ENCODE results near the gene DOCK1.

The DOCK1 gene

DNA sequence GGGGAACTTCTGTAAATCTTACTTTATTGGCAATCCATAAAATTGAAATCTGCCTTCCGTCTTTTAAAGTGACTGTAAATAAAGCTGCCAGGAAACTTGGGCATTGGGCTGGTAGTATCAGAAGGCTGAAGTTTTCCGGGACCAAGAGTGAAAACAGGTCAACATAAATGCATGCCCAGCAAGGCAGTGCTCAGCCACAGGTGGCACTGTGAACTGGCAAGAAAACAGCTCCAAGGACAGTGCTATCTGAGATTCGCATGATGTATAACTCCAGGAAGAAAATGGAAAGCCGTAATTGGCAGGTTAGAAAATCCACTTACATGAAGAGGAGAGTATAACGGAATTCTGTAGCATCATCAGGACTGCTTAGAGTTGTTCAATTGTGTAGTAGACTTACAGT, 293.1 kb downstream of the DOCK1 start:
- H3F3A ChIP-seq (ENCODE audit: low read depth) = no peaks in the 10 kb centered on the region
- H3K9ac ChIP-seq (ENCODE audit: low read depth, low read length, poor library complexity, severe bottlenecking) = no peak overlapping the region
- no peaks in the 10 kb centered on the region for H3K4me1 ChIP-seq (ENCODE audit: insufficient read depth, low read length, poor library complexity, severe bottlenecking)
- no peaks in the 10 kb centered on the region for H3K79me2 ChIP-seq (ENCODE audit: insufficient read depth, low read length)
- H3K36me3 ChIP-seq (ENCODE audit: insufficient read depth, low read length) = no peaks in the 10 kb centered on the region
- no peak overlapping the region for H3K4me2 ChIP-seq (ENCODE audit: low read depth, low read length, poor library complexity, severe bottlenecking)
- no peaks in the 10 kb centered on the region for H3K9me2 ChIP-seq (replicated peaks; ENCODE audit: low read depth, low read length)
- no peak for TF ChIP-seq CTCF (conservative IDR thresholded peaks at IDR 0.05; ENCODE audit: low read length)
- no peak for TF ChIP-seq EZH2phosphoT487 (IDR thresholded peaks at IDR 0.05; ENCODE audit: borderline replicate concordance)
- H2AFZ ChIP-seq (ENCODE audit: low read length) = no peak overlapping the region
- no peaks in the 10 kb centered on the region for H3K27me3 ChIP-seq (ENCODE audit: insufficient read depth, low read length, poor library complexity, severe bottlenecking)
- H3K4me3 ChIP-seq (ENCODE audit: low read length, poor library complexity, severe bottlenecking) = no peak overlapping the region
- no peaks in the 10 kb centered on the region; the same call in 1 of the 2 replicates for H3K9me3 ChIP-seq (ENCODE audit: insufficient read depth, low read depth, low read length)
- H4K20me1 ChIP-seq (ENCODE audit: insufficient read depth, low read length, poor library complexity, severe bottlenecking) = no peaks in the 10 kb centered on the region

DNA sequence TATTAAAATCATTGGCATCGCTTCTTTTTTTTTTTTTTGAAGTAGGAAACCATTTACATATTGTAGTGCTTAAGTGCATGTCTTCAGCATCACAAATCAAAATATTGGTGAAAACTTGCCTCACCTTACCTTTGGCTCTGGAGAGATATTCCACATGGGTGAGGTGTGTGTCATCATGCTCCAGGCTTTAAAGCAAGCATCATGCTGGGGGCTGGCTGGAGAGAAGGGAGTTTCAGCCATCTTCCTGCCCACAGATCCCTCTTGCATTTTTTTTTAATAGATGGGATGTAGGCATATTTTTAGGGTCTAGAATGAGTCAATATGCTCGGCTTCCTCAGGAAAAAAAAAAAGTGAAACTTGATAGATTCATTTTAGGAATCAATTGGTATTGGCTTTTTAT, 293.5 kb downstream of the DOCK1 start:
- H3K27me3 ChIP-seq (ENCODE audit: insufficient read depth, low read length, poor library complexity, severe bottlenecking) = no peaks in the 10 kb centered on the region
- no peak for TF ChIP-seq CTCF (conservative IDR thresholded peaks at IDR 0.05; ENCODE audit: low read length)
- TF ChIP-seq EZH2phosphoT487 (IDR thresholded peaks at IDR 0.05; ENCODE audit: borderline replicate concordance) = no peak
- no peaks in the 10 kb centered on the region for H3K79me2 ChIP-seq (ENCODE audit: insufficient read depth, low read length)
- no peaks in the 10 kb centered on the region for H3F3A ChIP-seq (ENCODE audit: low read depth)
- H3K9ac ChIP-seq (ENCODE audit: low read depth, low read length, poor library complexity, severe bottlenecking) = no peak overlapping the region
- H3K36me3 ChIP-seq (ENCODE audit: insufficient read depth, low read length) = no peaks in the 10 kb centered on the region
- no peaks in the 10 kb centered on the region for H4K20me1 ChIP-seq (ENCODE audit: insufficient read depth, low read length, poor library complexity, severe bottlenecking)
- H3K4me1 ChIP-seq (ENCODE audit: insufficient read depth, low read length, poor library complexity, severe bottlenecking) = no peaks in the 10 kb centered on the region
- H3K4me3 ChIP-seq (ENCODE audit: low read length, poor library complexity, severe bottlenecking) = no peak overlapping the region
- H3K4me2 ChIP-seq (ENCODE audit: low read depth, low read length, poor library complexity, severe bottlenecking) = no peak overlapping the region
- H2AFZ ChIP-seq (ENCODE audit: low read length) = no peak overlapping the region
- no peaks in the 10 kb centered on the region for H3K9me2 ChIP-seq (replicated peaks; ENCODE audit: low read depth, low read length)
- no peaks in the 10 kb centered on the region; the same call in 1 of the 2 replicates for H3K9me3 ChIP-seq (ENCODE audit: insufficient read depth, low read depth, low read length)

- H3K4me1 ChIP-seq (ENCODE audit: insufficient read depth, low read length, poor library complexity, severe bottlenecking) = no peaks in the 10 kb centered on the region
- no peaks in the 10 kb centered on the region for H3F3A ChIP-seq (ENCODE audit: low read depth)
- no peaks in the 10 kb centered on the region for H3K79me2 ChIP-seq (ENCODE audit: insufficient read depth, low read length)
- no peak for TF ChIP-seq CTCF (conservative IDR thresholded peaks at IDR 0.05; ENCODE audit: low read length)
- TF ChIP-seq EZH2phosphoT487 (IDR thresholded peaks at IDR 0.05; ENCODE audit: borderline replicate concordance) = no peak
- no peak overlapping the region for H3K9ac ChIP-seq (ENCODE audit: low read depth, low read length, poor library complexity, severe bottlenecking)
- no peaks in the 10 kb centered on the region for H3K9me2 ChIP-seq (replicated peaks; ENCODE audit: low read depth, low read length)
- H3K27me3 ChIP-seq (ENCODE audit: insufficient read depth, low read length, poor library complexity, severe bottlenecking) = no peaks in the 10 kb centered on the region
- H2AFZ ChIP-seq (ENCODE audit: low read length) = no peak overlapping the region
- H3K4me3 ChIP-seq (ENCODE audit: low read length, poor library complexity, severe bottlenecking) = no peak overlapping the region
- H4K20me1 ChIP-seq (ENCODE audit: insufficient read depth, low read length, poor library complexity, severe bottlenecking) = no peaks in the 10 kb centered on the region
- H3K4me2 ChIP-seq (ENCODE audit: low read depth, low read length, poor library complexity, severe bottlenecking) = no peak overlapping the region
- H3K9me3 ChIP-seq (ENCODE audit: insufficient read depth, low read depth, low read length) = no peaks in the 10 kb centered on the region; the same call in 1 of the 2 replicates
- H3K36me3 ChIP-seq (ENCODE audit: insufficient read depth, low read length) = no peaks in the 10 kb centered on the region
Measured at GRCh38 chr10:127200646-127201045, 295.4 kb downstream of the DOCK1 start.
